OCI-LY1 (cell line): ENCODE measurements around the gene DPP6.

Source experiments
- H2AFZ ChIP-seq: fragments of 200-600 bp; sonication (generic), shearing (Covaris generic); 2 replicates; pipeline ENCODE4 v1.6.0; 2014; ENCODE audit warnings: antibody characterized with exemption, mild to moderate bottlenecking, low read length
- H3F3A ChIP-seq: fragments of 200-600 bp; sonication (generic), shearing (Covaris generic); 2 replicates; pipeline ENCODE4 v1.6.0; 2014; ENCODE audit warnings: mild to moderate bottlenecking, antibody characterized with exemption, low read length, moderate library complexity; ENCODE audit not compliant: insufficient read depth
- H3K27ac ChIP-seq: fragments of 200-600 bp; sonication (generic); 2 replicates; pipeline ENCODE4 v1.5.1; 2014; ENCODE audit warnings: low read length, mixed run types, mild to moderate bottlenecking, low read depth; ENCODE audit not compliant: poor library complexity, severe bottlenecking
- H3K27me3 ChIP-seq: fragments of 200-600 bp; sonication (generic); 2 replicates; pipeline ENCODE4 v1.6.0; 2014; ENCODE audit warnings: antibody characterized with exemption, mild to moderate bottlenecking, low read length, moderate library complexity; ENCODE audit not compliant: insufficient read depth
- H3K36me3 ChIP-seq: fragments of 200-600 bp; sonication (generic); 2 replicates; pipeline ENCODE4 v1.6.1; 2014; ENCODE audit warnings: mild to moderate bottlenecking, antibody characterized with exemption, low read length, moderate library complexity, mixed read lengths; ENCODE audit not compliant: insufficient read depth
- H3K4me1 ChIP-seq: fragments of 200-600 bp; sonication (generic); 2 replicates; pipeline ENCODE4 v1.5.1; 2014; ENCODE audit warnings: mild to moderate bottlenecking, low read length, moderate library complexity; ENCODE audit not compliant: insufficient read depth, severe bottlenecking
- H3K4me2 ChIP-seq: fragments of 200-600 bp; sonication (generic), shearing (Covaris generic); 2 replicates; pipeline ENCODE4 v1.6.1; 2014; ENCODE audit warnings: low read length
- H3K4me3 ChIP-seq: fragments of 200-600 bp; sonication (generic); 2 replicates; pipeline ENCODE4 v1.5.1; 2014; ENCODE audit warnings: low read length, low read depth, mild to moderate bottlenecking, mixed read lengths; ENCODE audit not compliant: poor library complexity, severe bottlenecking
- H3K79me2 ChIP-seq: fragments of 200-600 bp; shearing (Covaris generic); 2 replicates; pipeline ENCODE4 v1.6.1; 2016; ENCODE audit warnings: mixed run types, low read length, mixed read lengths; ENCODE audit not compliant: insufficient read depth
- H3K9ac ChIP-seq: fragments of 200-600 bp; sonication (generic), shearing (Covaris generic); 2 replicates; pipeline ENCODE4 v1.6.1; 2014; ENCODE audit warnings: mild to moderate bottlenecking, low read length, mixed read lengths
- H3K9me2 ChIP-seq: fragments of 200-600 bp; sonication (generic), shearing (Covaris generic); 2 replicates; pipeline ENCODE4 v1.6.1; 2014; ENCODE audit warnings: low read depth, mild to moderate bottlenecking, low read length, mixed read lengths
- H3K9me3 ChIP-seq: fragments of 200-600 bp; shearing (Covaris generic); 2 replicates; pipeline ENCODE4 v1.6.1; 2014; ENCODE audit warnings: low read length, mixed read lengths
- H4K20me1 ChIP-seq: fragments of 200-600 bp; sonication (generic), shearing (Covaris generic); 2 replicates; pipeline ENCODE4 v1.6.0; 2016; ENCODE audit warnings: mild to moderate bottlenecking, low read length; ENCODE audit not compliant: insufficient read depth
- CTCF ChIP-seq: fragments of 200-600 bp; sonication (generic), shearing (Covaris generic); IDR thresholded peaks from 2 replicates; pipeline ENCODE4 v1.5.1; 2017; ENCODE audit warnings: mild to moderate bottlenecking, antibody characterized with exemption, low read length, moderate library complexity, mixed read lengths
- EZH2 ChIP-seq: fragments of 200-600 bp; sonication (generic), shearing (Covaris generic); IDR thresholded peaks from 2 replicates; pipeline ENCODE4 v1.8.0; 2017; ENCODE audit warnings: borderline replicate concordance, mixed run types, mild to moderate bottlenecking, antibody characterized with exemption, low read length, moderate library complexity, mixed read lengths

Gene DPP6

GRCh38 chr7:154650275-154650674 lies 598.1 kb downstream of the DPP6 start:
- H2AFZ ChIP-seq: no peak overlapping the region
- TF ChIP-seq EZH2 (no peak), CTCF (no peak)
- H3K9me2 ChIP-seq: no peaks in the 10 kb centered on the region
- no peak overlapping the region for H3K9ac ChIP-seq
- no peak overlapping the region for H3K4me2 ChIP-seq
- H3K9me3 ChIP-seq: no peaks in the 10 kb centered on the region
- H3K27me3 ChIP-seq: no peaks in the 10 kb centered on the region
- H3K36me3 ChIP-seq: no peaks in the 10 kb centered on the region
- H3K4me1 ChIP-seq: no peaks in the 10 kb centered on the region
- H4K20me1 ChIP-seq: no peaks in the 10 kb centered on the region
- no peaks in the 10 kb centered on the region for H3K79me2 ChIP-seq
- no peak overlapping the region for H3K27ac ChIP-seq
- no peaks in the 10 kb centered on the region for H3F3A ChIP-seq
- no peak overlapping the region for H3K4me3 ChIP-seq

GRCh38 chr7:154651501-154651900 lies 599.3 kb downstream of the DPP6 start:
- H3K79me2 ChIP-seq: no peaks in the 10 kb centered on the region
- H3K27me3 ChIP-seq: no peaks in the 10 kb centered on the region
- H3K4me3 ChIP-seq: no peak overlapping the region
- H3F3A ChIP-seq: no peaks in the 10 kb centered on the region
- H3K4me2 ChIP-seq: no peak overlapping the region
- no peaks in the 10 kb centered on the region for H3K36me3 ChIP-seq
- H4K20me1 ChIP-seq: no peaks in the 10 kb centered on the region
- no peak overlapping the region for H2AFZ ChIP-seq
- H3K4me1 ChIP-seq: no peaks in the 10 kb centered on the region
- TF ChIP-seq EZH2 (no peak), CTCF (no peak)
- H3K9me3 ChIP-seq: no peaks in the 10 kb centered on the region
- H3K9ac ChIP-seq: no peak overlapping the region
- no peaks in the 10 kb centered on the region for H3K9me2 ChIP-seq
- no peak overlapping the region for H3K27ac ChIP-seq

- Histone ChIP-seq H2AFZ (no peak overlapping the region), H3K36me3 (no peaks in the 10 kb centered on the region), H3F3A (no peaks in the 10 kb centered on the region), H3K9ac (no peak overlapping the region), H3K79me2 (no peaks in the 10 kb centered on the region), H4K20me1 (no peaks in the 10 kb centered on the region), H3K27me3 (no peaks in the 10 kb centered on the region), H3K4me2 (no peak overlapping the region), H3K27ac (no peak overlapping the region), H3K9me3 (no peaks in the 10 kb centered on the region), H3K4me1 (no peaks in the 10 kb centered on the region), H3K9me2 (no peaks in the 10 kb centered on the region), H3K4me3 (no peak overlapping the region)
- TF ChIP-seq EZH2 (no peak), CTCF (no peak)
Observed at GRCh38 chr7:154652564-154652963, 600.4 kb downstream of the DPP6 start.
